ENCODE data around the gene HOTAIR. TPM values are rescaled to one million over a fixed set of nuclear protein-coding genes. Genes with fewer than 3 reads are reported as not detected.

The HOTAIR gene
- total and polyA plus RNA-seq, 7 donors, result 0.23 to 0.53 (median 0.25) TPM; not detected in 4

GRCh38 chr12:53944907-53945847 is 29.6 kb downstream of the HOTAIR start:
- TF ChIP-seq CTCF (IDR thresholded peaks at IDR 0.05), result no peak
- DNase-seq (peak in 1 of 2 donors; percentile 42), ATAC-seq (no peak)
- WGBS, 3 donors, result 10 to 27% (median 19%) methylated on average over 50 to 51 of the region's 51 CpGs
- intact Hi-C loops (cut with DNase I), result no loop called here
- H3K36me3 ChIP-seq (ENCODE audit: insufficient read depth in 1 of 2, low read depth in 1 of 2), result no peaks in the 10 kb centered on the region
- no peaks in the 10 kb centered on the region for H3K4me1 ChIP-seq
- H3K27me3 ChIP-seq (ENCODE audit: insufficient read depth in 3 of 3, low read length in 2 of 3), result peaks cover 0 to 96% (median 35%) of the 10 kb centered on the region in 3 donors
- H3K27ac ChIP-seq, result no peak overlapping the region
- H3K9me3 ChIP-seq, result no peaks in the 10 kb centered on the region
- no peak overlapping the region for H3K4me3 ChIP-seq

GRCh38 chr12:53944209-53944608 is 30.5 kb downstream of the HOTAIR start:
- WGBS, 3 donors, result 36 to 55% (median 51%) methylated on average over 4 of the region's 4 CpGs
- intact Hi-C loops (cut with DNase I), result no loop called here

GRCh38 chr12:53942467-53942997 is 32.2 kb downstream of the HOTAIR start:
- DNase-seq, result no peak
- Histone ChIP-seq H3K27me3 (ENCODE audit: insufficient read depth in 3 of 3, low read length in 2 of 3) (peaks cover 0 to 96% (median 45%) of the 10 kb centered on the region in 3 donors), H3K36me3 (ENCODE audit: insufficient read depth in 1 of 2, low read depth in 1 of 2) (no peaks in the 10 kb centered on the region), H3K4me1 (peaks cover 9% of the 10 kb centered on the region), H3K9me3 (no peaks in the 10 kb centered on the region), H3K4me3 (no peak overlapping the region), H3K27ac (no peak overlapping the region)
- no peak for ATAC-seq
- intact Hi-C loops (cut with DNase I), result no loop called here
- no peak for TF ChIP-seq CTCF (IDR thresholded peaks at IDR 0.05)
- 32 to 48% (median 42%) methylated on average over 2 of the region's 2 CpGs for WGBS, 3 donors

More at GRCh38 chr12:53944209-53944608, 30.5 kb downstream of the HOTAIR start:
- H3K9me3 ChIP-seq, result no peaks in the 10 kb centered on the region
- no peak overlapping the region for H3K27ac ChIP-seq
- H3K4me3 ChIP-seq, result no peak overlapping the region
- peaks cover 0 to 96% (median 35%) of the 10 kb centered on the region in 3 donors for H3K27me3 ChIP-seq (ENCODE audit: insufficient read depth in 3 of 3, low read length in 2 of 3)
- no peaks in the 10 kb centered on the region for H3K4me1 ChIP-seq
- no peaks in the 10 kb centered on the region for H3K36me3 ChIP-seq (ENCODE audit: insufficient read depth in 1 of 2, low read depth in 1 of 2)
- TF ChIP-seq CTCF (IDR thresholded peaks at IDR 0.05), result no peak
- no peak for ATAC-seq
- DNase-seq, result no peak

GRCh38 chr12:53941750-53942149 is 33.0 kb downstream of the HOTAIR start:
- Histone ChIP-seq H3K9me3 (no peaks in the 10 kb centered on the region), H3K4me1 (peaks cover 9% of the 10 kb centered on the region), H3K27ac (no peak overlapping the region), H3K4me3 (no peak overlapping the region), H3K27me3 (ENCODE audit: insufficient read depth in 3 of 3, low read length in 2 of 3) (peaks cover 0 to 99% (median 51%) of the 10 kb centered on the region in 3 donors), H3K36me3 (ENCODE audit: insufficient read depth in 1 of 2, low read depth in 1 of 2) (no peaks in the 10 kb centered on the region)
- no peak for TF ChIP-seq CTCF (IDR thresholded peaks at IDR 0.05)
- no peak for DNase-seq
- 32 to 53% (median 43%) methylated on average over 5 of the region's 5 CpGs for WGBS, 3 donors
- intact Hi-C loops (cut with DNase I), result no loop called here
- no peak for ATAC-seq

Data from psoas muscle (tissue), 8 donors.